GM18951 (cell line): ENCODE data around the gene MAPRE3.

Source experiments
- POLR2A ChIP-seq: IDR thresholded peaks from 4 replicates; pipeline ENCODE4 v1.6.1; 2011; ENCODE audit warnings: mild to moderate bottlenecking; ENCODE audit not compliant: insufficient read length, insufficient read depth; ENCODE audit errors: extremely low read depth
- in situ Hi-C: fragments of 300-500 bp; cut with MboI; formaldehyde crosslinking; loops from one replicate; pipeline ENCODE4 v1.12.0; 2022; ENCODE audit warnings: low sequenced_read_pairs, mixed read lengths, inconsistent platforms; ENCODE audit not compliant: unreplicated experiment

MAPRE3 gene

GRCh38 chr2:27050996-27051901 lies 80.8 kb downstream of the MAPRE3 start, which contains the start of gene AGBL5:
AGBL5 (plus strand) TSS chr2:27051668; CDS start chr2:27052959, 1,291 bp downstream.
- TF ChIP-seq POLR2A, result peak; percentile 68
- in situ Hi-C loops, result no loop called here

GRCh38 chr2:27051902-27052645 lies 81.6 kb downstream of the MAPRE3 start:
- in situ Hi-C loops, result no loop called here
- no peak for TF ChIP-seq POLR2A

DNA sequence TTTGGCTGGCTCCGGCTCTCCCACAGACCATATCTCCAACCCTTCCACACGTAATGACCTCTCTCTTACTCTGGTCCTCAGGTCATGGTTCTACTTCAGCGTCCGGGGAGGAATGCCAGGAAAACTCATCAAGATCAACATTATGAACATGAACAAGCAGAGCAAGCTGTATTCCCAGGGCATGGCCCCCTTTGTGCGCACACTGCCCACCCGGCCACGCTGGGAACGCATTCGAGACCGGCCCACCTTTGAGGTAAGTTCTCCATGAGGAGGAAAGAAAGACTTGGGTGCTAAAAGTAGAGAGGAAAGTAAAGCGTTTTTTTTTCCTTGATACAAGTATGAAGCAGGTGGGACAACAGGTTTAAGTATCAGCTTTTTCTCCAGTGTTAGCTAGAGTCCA lies 82.9 kb downstream of the MAPRE3 start:
- no peak for TF ChIP-seq POLR2A
- in situ Hi-C loops, result no loop called here

GRCh38 chr2:27053776-27054175 lies 83.3 kb downstream of the MAPRE3 start:
- no peak for TF ChIP-seq POLR2A
- in situ Hi-C loops, result no loop called here

GRCh38 chr2:27054721-27055120 lies 84.3 kb downstream of the MAPRE3 start:
- TF ChIP-seq POLR2A, result no peak
- in situ Hi-C loops, result no loop called here

GRCh38 chr2:27057184-27057583 lies 86.7 kb downstream of the MAPRE3 start:
- in situ Hi-C loops, result no loop called here
- TF ChIP-seq POLR2A, result no peak

- in situ Hi-C loops, result no loop called here
- TF ChIP-seq POLR2A, result peak; percentile 18
These were observed 87.8 kb downstream of the MAPRE3 start for GRCh38 chr2:27058210-27058609.

DNA sequence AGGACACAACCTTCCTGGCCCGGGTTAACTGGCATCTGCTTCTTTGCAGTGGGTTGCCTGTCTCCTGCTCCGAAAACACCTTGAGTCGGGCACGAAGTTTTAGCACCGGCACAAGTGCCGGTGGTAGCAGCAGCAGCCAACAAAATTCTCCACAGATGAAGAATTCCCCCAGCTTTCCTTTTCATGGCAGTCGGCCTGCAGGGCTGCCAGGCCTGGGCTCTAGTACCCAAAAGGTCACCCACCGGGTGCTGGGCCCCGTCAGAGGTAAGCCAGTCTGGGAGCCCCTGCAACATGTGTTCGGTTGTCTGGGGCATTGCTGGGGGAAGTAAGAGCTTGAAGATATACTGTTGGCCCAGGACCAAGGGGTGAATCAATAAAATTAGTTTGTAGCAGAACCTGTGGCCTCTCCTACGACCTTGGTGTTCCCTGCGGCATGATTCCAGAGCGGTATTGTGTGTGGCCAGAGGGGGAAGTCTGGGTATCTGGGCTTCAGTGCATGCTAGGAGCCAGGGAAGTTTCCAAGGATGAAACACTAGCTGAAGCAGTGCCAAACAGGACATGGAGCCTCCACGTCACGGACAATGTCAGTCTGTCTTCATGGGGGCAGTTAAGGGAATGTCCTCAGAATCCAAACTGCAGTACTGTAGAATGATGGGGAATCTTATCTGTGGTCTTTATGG lies 88.8 kb downstream of the MAPRE3 start:
- in situ Hi-C loops, result no loop called here
- no peak for TF ChIP-seq POLR2A

DNA sequence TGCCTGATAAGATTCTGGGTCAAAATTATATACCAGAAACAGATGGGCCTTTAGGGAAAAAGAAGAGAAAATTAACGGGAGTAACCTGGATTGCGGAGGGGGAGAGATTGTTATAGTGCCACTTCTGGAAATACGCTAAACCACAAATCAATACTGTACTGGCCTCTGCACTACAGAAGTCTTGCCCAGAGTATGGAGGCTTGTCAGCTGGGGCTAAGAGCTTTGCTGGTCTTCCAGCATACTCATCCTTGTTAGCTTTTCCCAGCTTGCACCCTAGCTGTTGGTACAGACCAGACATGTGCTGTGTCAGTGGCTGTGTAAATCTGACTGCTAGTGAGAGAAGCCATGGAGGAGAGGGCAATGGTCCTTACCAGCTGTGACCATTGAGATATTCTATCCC lies 89.9 kb downstream of the MAPRE3 start:
- in situ Hi-C loops, result no loop called here

GRCh38 chr2:27065128-27065527 lies 94.7 kb downstream of the MAPRE3 start:
- no peak for TF ChIP-seq POLR2A
- in situ Hi-C loops, result no loop called here

More for the DNA sequence above, 89.9 kb downstream of the MAPRE3 start:
- no peak for TF ChIP-seq POLR2A

DNA sequence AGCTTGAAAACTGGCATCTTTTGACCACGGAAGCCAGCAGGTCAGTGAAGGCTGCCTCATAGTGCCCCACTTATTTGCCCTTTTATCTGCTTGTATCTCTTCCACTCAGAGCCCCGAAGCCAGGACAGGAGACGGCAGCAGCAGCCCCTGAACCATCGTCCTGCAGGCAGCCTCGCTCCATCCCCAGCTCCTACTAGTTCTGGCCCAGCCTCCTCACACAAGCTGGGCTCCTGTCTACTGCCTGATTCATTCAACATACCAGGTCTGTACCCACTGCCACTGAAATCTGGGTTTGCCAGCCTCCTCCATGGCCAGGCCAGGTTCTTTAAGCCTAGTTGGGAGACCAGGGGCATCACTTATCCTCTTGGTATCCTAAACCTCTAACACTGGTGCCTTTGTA lies 96.9 kb downstream of the MAPRE3 start:
- no peak for TF ChIP-seq POLR2A
- in situ Hi-C loops, result no loop called here

GRCh38 chr2:27069436-27069835 lies 99.0 kb downstream of the MAPRE3 start:
- no peak for TF ChIP-seq POLR2A
- in situ Hi-C loops, result no loop called here

DNA sequence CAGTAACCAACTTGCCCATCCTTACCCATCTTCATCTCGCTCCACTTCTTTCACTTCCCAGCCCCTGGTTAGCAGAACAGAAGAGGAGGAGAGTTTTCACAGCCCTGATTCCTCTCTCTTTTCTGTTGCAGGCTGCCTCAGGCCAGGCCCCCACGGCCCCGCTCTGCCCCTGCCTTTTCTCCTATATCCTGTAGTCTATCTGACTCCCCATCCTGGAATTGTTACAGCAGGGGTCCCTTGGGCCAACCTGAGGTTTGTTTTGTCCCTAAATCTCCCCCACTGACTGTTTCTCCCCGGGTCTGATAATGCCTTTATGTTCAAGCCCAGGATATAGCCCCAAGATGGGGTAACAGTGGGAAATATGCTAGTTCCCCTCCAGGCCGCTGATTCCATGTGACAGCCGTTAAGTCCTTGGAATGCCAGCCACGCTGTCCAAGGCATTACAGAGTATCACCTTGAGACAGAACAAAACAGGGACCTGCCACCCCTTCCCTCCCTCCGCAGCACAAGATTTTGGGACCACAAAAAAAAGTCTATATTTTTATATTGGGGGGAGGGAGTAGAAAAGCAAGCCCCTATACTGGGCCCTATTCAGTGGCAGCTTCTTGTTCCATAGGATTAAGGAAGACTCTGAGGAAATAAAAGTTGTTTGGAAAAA lies 99.7 kb downstream of the MAPRE3 start:
- TF ChIP-seq POLR2A, result no peak
- in situ Hi-C loops, result no loop called here

DNA sequence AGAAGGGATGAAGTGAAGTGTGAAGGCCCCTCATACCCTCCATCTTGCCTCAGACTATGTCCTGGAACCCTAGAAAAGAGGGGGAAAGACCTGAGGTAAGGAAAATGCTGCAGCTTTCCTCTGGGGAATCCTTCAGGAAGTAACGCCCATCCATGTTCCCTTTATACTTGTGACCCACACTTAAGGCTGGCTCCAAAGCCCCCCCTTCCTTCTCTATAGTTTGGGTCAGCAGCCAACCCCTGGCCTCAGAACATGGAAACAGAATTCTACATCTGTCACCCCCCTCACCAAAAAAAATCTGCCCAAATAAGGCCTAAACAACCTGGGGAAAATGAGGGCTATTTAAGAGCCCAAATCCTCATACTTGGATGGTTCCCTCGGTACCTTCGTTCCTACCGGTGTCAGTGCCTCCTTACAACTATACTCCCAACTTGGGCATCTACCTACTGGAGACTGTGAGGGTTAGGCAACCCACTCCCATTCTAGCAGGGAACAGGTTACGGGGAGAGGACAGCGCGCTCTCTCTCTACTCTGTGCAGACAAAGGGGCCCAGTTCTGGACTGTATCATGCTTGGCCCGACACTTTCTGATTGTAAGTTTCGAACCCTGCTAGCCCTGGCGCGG lies 100.3 kb downstream of the MAPRE3 start:
- in situ Hi-C loops, result no loop called here
- TF ChIP-seq POLR2A, result no peak
